ENCODE results near the gene CA10. TPM values are rescaled to one million over a fixed set of nuclear protein-coding genes. Genes with fewer than 3 reads are reported as not detected.

The CA10 gene
- polyA plus RNA-seq, 1 donor (not counting 4 experiments of a cell fraction or from before 2014, with no cell fraction given): 2.9 TPM

- no peak overlapping the region for H3K27ac ChIP-seq (ENCODE audit: control insufficient read depth, insufficient read depth, low read length)
- H3K9me1 ChIP-seq (ENCODE audit: control insufficient read depth, extremely low read depth, insufficient read depth, low read length): no peaks in the 10 kb centered on the region
- H3K36me3 ChIP-seq (ENCODE audit: control insufficient read depth in 2 of 2, extremely low read depth in 1 of 2, insufficient read depth in 2 of 2, low read length in 2 of 2): no peaks in the 10 kb centered on the region
- H3K4me1 ChIP-seq (ENCODE audit: control insufficient read depth, extremely low read depth, insufficient read depth, low read length): no peaks in the 10 kb centered on the region
- no peak for FAIRE-seq
- H3K79me2 ChIP-seq (ENCODE audit: control insufficient read depth, insufficient read depth, low read length): no peaks in the 10 kb centered on the region
- TF ChIP-seq CTCF (optimal IDR thresholded peaks at IDR 0.05 in 1 of 3, IDR thresholded peaks at IDR 0.05 in 1 of 3, conservative IDR thresholded peaks at IDR 0.05 in 1 of 3; ENCODE audit: extremely low read depth in 1 of 3, insufficient read depth in 2 of 3, low read length in 3 of 3): no peak
- no peak for TF ChIP-seq EZH2 (IDR thresholded peaks at IDR 0.05; ENCODE audit: low read length)
- no peaks in the 10 kb centered on the region for H3K27me3 ChIP-seq (ENCODE audit: control insufficient read depth, extremely low read depth, insufficient read depth, low read length)
- no peaks in the 10 kb centered on the region for H4K20me1 ChIP-seq (ENCODE audit: control insufficient read depth, extremely low read depth, insufficient read depth, low read length)
- H3K9ac ChIP-seq (ENCODE audit: control insufficient read depth, extremely low read depth, insufficient read depth, low read length): no peak overlapping the region
- no peak overlapping the region for H3K4me3 ChIP-seq (ENCODE audit: control insufficient read depth in 2 of 3, extremely low read depth in 1 of 3, insufficient read depth in 2 of 3, low read depth in 1 of 3, low read length in 3 of 3)
- H2AFZ ChIP-seq (ENCODE audit: control insufficient read depth, low read length): no peak overlapping the region
- no peak overlapping the region for H3K4me2 ChIP-seq (ENCODE audit: control insufficient read depth, extremely low read depth, insufficient read depth, low read depth, low read length)
- H3K9me3 ChIP-seq (ENCODE audit: control insufficient read depth, low read depth, low read length): no peaks in the 10 kb centered on the region
- no peak for DNase-seq (ENCODE audit: low read depth, low spot score)
- dilution Hi-C loops (cut with MboI; ENCODE audit: extremely low pct_ligation_motif_present, low sequenced_read_pairs): no loop called here
These were observed 221.2 kb downstream of the CA10 start for GRCh38 chr17:51937264-51937663.

DNA sequence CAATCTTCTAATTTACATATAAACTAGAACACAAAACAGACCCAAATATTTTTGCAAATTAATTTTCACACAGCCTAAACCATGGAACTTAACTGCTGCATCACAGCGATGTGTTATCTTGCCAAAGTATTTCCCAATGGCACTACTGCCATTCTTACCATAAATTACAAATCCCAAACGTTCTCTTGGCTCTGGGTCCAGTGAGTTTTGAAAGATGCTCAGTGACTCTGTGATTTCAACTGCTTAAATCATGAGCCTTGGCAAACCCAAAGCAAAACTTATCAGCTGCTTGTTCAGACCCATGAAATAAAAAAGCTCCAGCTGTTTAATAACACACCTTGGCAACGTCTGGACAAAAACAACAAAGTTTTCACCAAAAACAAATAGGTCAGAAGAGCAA lies 223.0 kb downstream of the CA10 start:
- FAIRE-seq: no peak
- H3K27ac ChIP-seq (ENCODE audit: control insufficient read depth, insufficient read depth, low read length): no peak overlapping the region
- H3K4me3 ChIP-seq (ENCODE audit: control insufficient read depth in 2 of 3, extremely low read depth in 1 of 3, insufficient read depth in 2 of 3, low read depth in 1 of 3, low read length in 3 of 3): no peak overlapping the region
- H3K4me1 ChIP-seq (ENCODE audit: control insufficient read depth, extremely low read depth, insufficient read depth, low read length): no peaks in the 10 kb centered on the region
- H4K20me1 ChIP-seq (ENCODE audit: control insufficient read depth, extremely low read depth, insufficient read depth, low read length): no peaks in the 10 kb centered on the region
- H2AFZ ChIP-seq (ENCODE audit: control insufficient read depth, low read length): no peak overlapping the region
- no peaks in the 10 kb centered on the region for H3K27me3 ChIP-seq (ENCODE audit: control insufficient read depth, extremely low read depth, insufficient read depth, low read length)
- H3K9me1 ChIP-seq (ENCODE audit: control insufficient read depth, extremely low read depth, insufficient read depth, low read length): no peaks in the 10 kb centered on the region
- dilution Hi-C loops (cut with MboI; ENCODE audit: extremely low pct_ligation_motif_present, low sequenced_read_pairs): no loop called here
- TF ChIP-seq EZH2 (IDR thresholded peaks at IDR 0.05; ENCODE audit: low read length) (no peak), CTCF (optimal IDR thresholded peaks at IDR 0.05 in 1 of 3, IDR thresholded peaks at IDR 0.05 in 1 of 3, conservative IDR thresholded peaks at IDR 0.05 in 1 of 3; ENCODE audit: extremely low read depth in 1 of 3, insufficient read depth in 2 of 3, low read length in 3 of 3) (no peak)
- H3K9ac ChIP-seq (ENCODE audit: control insufficient read depth, extremely low read depth, insufficient read depth, low read length): no peak overlapping the region
- H3K9me3 ChIP-seq (ENCODE audit: control insufficient read depth, low read depth, low read length): no peaks in the 10 kb centered on the region
- no peaks in the 10 kb centered on the region for H3K36me3 ChIP-seq (ENCODE audit: control insufficient read depth in 2 of 2, extremely low read depth in 1 of 2, insufficient read depth in 2 of 2, low read length in 2 of 2)
- no peak overlapping the region for H3K4me2 ChIP-seq (ENCODE audit: control insufficient read depth, extremely low read depth, insufficient read depth, low read depth, low read length)
- DNase-seq (ENCODE audit: low read depth, low spot score): no peak
- no peaks in the 10 kb centered on the region for H3K79me2 ChIP-seq (ENCODE audit: control insufficient read depth, insufficient read depth, low read length)

Measured in keratinocyte (primary cell).